Raji (cell line): Measurements from ENCODE around the gene GHDC.

Experiments used
- POLR2A ChIP-seq: IDR thresholded peaks from 2 replicates; pipeline ENCODE4 v1.6.1; 2011; ENCODE audit warnings: low read depth, low read length, control low read depth; ENCODE audit not compliant: insufficient read depth

GHDC gene

DNA sequence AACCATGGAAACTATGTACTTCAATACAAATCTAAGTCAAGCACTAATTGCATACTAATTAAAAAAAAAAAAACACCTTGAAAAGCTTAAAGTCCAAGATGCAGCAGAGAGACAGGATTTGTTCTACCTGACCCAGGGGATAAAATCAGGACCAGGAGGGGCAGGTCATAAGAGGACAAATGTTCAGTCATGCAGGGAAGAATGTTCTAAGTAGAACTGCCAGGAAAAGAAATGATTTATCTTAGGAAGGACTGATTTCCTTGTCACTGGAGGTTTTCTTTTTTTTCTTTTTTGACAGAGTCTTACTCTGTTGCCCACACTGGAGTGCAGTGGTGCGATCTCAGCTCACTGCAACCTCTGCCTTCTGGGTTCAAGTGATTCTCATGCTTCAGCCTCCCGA lies 9.1 kb upstream of the GHDC start:
- TF ChIP-seq POLR2A: no peak

DNA sequence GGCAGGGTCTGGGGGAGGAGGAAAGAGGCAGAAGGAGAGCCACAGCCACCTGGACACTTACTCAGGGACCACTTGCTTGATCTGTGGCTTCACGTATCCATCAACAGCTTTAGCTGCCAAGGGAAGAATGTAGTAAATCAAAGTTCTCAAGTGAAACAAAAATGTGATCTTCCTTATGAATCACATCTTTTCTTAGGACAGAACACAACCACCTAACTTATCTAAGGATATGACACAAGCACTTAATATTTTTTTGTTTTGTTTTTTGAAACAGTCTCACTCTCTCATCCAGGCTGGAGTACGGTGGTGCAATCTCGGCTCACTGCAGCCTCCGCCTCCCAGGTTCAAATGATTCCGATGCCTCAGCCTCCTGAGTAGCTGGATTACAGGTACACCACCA lies 8.4 kb upstream of the GHDC start:
- TF ChIP-seq POLR2A: no peak

DNA sequence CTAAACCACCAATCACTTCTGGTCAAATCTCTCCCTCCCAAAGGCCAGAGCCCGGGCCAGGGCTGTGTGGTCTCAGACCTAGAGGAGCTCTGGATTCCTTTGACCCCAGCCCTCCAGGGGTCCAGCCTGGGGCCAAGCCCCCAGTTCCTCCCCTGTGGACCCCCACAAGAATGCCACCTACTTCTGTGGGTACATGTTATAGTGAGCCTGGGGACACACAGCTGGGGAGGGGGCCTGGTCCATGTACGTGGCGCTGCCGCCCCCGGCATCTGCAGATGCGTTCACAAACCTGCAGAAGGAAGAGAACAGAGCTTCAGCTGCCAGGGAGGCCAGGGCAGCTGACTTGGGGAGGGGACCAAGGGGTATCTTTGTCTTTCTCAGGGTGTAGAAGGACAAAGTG lies 7.9 kb upstream of the GHDC start:
- TF ChIP-seq POLR2A: no peak

DNA sequence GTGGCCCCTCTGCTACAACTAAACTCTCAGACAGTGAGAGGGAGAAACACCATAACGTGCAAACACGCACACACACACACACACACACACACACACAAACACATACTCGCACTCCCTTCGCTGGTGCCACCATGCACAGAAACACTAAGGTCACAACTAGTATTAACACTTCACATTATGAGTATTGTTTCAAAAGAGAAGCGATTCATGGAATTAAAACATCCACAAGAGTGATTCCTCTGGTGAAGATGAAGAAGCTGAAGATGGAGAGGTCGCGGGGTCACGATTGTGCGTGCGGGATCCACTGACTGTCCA lies 7.1 kb upstream of the GHDC start:
- no peak for TF ChIP-seq POLR2A

DNA sequence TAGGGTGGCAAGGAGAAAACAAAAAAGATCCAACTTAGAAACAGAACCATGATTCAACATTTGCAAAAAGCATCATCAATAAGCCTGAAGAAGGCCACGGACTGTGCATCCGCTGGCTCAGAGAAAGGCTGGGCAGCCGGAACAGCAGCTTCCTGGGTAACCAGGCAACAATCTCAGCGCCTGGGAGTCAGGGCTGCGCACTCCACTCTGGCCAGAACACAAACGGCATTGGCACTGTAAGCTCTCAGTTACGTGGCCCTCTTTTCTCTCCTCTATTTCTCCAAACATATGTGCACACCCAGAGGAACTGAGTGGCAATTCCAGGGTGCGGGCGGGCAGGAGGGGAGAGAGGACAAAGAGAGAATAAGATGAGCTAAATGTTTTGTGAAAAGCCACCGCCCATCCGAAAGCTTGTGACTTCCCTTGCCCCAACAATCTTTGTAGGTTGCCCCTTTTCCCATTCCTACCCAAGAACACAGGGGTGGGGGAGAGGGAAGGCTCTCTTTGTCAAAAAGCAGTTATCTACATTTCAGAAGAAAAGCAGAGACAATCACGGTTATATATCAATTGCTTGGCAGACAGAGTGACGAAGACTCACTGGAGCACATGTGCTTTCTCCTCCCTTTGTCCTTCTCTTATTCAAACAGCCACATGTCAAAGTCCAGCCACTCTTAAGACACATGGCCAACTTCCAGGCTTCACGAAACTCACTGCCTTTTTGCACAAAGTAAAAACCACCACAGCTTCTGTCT lies 6.6 kb upstream of the GHDC start:
- TF ChIP-seq POLR2A: no peak

DNA sequence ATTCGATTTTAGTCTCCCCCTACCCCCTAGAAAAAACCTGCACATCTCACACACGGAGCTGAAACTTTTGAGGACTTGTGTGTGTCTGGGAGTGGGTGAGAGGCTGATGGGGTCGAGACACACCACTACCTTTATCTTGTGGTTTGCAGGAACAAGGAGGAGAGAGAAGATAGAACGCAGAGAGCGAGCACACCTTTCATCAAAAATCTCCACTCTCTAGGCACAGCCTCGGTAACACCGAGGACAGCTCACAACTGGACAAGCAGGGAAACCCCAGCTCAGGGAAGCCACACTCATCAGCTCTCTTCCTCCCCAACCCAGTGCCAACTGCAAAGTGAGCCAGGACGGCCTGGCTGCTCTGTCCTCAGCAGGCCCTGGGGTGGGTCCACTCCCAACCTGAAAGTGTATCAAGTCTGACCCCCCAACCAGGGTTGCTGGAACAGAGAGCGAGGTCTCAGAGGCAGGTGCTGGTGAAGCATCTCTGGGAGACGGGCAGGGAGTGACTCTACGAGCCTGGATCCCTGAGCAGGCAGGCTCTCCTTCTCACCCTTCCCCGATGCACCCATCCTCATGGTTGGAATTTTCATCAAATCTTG lies 5.2 kb upstream of the GHDC start:
- TF ChIP-seq POLR2A: no peak

DNA sequence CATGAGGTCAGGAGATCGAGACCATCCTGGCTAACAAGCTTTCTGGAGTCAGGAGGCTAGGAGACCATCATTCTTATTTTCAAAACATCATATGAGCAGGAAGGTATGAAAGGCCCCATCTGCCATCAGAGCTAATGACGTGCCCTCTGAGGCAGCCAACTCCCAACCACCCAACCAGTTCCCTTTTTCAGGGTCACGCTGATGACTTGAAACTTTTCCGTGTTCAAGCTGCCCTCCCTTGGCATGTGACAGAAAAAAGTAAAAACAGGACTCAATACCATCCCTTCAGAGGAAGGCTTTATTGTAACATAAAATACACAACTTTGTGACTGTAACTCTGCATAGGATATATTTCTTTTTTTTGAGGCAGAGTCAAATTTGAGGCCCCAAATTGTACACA lies 4.6 kb upstream of the GHDC start:
- TF ChIP-seq POLR2A: no peak

DNA sequence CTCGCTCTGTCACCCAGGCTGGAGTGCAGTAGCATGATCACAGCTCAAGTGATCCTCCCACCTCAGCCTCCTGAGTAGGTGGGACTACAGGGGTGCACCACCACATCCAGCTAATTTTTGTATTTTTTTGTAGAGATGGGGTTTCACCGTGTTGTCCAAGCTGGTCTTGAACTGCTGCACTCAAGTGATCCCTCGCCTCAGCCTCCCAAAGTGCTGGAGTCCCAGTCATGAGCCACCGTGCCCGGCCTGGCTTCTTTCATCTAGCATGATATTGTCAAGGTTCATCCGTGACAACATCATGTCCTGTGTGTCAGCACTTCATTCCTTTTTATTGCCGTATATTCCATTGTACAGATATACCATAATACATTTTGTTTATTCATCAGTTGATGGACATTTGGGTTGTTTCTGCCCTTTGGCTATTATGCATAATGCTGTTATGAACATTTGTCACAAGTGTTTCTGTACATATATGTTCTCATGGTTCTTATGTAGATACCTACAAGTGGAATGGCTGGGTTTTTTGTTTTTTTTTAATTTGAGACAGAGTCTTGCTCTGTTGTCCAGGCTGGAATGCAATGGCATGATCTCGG lies 3.4 kb upstream of the GHDC start:
- no peak for TF ChIP-seq POLR2A

DNA sequence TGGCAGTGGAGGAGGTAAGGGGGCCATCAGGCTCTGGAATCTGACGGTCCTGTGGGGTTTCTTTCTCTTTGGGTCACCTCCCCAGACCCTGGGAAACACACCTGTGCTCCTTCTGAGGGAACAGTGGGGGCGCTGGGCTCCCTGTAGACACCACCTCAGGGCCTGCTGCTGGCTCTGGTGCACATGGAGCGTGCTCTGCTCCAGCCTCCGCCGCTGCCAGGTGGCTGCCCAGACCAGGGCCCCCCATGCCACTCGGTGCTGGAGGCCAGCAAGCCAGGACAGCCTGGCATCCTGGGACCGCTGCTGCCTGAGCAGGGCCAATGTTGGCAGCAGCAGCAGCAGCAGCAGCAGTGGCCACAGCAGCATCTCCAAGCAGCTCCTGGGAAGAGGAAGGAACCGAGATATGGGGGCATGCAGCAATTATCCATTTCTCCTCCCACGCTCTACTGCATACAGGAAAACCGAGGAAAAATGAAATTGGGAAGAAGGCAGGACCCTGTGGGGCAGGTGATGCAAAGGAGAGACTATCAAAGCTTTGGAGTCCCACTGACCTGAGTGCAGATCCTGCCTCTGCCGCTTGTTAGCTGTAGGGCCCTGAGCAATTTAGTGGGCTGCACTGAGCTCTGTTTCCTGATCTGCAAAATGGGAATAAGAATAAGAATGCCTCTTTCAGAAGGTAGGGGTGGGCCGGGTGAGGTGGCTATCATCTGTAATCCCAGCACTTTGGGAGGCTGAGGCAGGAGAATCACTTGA lies 902 bp downstream of the GHDC start:
- TF ChIP-seq POLR2A: peak; percentile 12; the same call in 1 of the 2 replicates

DNA sequence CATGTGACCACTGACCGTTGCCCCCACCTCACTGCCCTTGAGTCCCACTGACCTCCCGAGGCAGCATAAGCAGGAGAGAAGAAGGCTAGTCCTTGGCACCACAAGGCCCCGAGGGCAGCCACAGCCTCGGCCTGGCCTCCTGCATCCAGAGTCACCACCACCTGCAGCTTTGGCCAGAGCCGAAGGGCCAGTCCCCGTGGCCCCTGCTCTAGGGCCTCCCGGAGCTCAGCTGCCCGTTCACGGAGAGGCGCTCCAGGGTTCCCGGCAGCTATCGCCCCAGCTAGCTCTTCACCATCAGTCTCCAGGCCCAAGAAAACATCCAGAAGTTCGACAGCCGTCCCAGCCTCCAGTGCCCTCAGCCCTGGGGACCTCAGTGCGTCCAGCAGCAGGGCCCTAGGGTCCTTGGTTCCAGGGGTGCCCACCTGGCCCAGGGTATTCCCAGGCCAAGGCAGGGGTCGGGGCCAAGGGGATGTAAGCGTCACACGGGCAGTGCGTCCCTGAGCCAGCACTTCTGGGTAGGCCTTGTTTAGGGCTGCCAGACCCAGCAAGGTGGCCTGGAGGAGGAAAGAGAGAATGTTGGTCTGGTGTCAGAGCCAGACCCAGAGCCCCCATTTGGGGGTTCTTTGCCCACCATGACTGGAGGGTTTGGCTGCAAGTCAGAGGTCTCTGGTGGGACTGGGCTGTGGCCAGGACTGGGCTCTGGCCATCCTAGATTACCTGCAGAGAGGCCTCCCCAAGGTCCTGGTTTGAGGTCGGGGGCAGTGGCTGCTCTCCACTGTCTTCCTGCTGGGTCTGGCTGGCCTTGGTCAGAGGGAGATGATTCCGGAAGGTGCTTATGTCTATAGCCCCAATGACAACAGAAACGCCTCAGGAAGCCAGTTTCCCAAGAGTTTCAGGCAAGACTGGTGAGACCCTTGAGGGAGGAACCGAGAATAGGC lies 1.8 kb downstream of the GHDC start:
- no peak for TF ChIP-seq POLR2A

DNA sequence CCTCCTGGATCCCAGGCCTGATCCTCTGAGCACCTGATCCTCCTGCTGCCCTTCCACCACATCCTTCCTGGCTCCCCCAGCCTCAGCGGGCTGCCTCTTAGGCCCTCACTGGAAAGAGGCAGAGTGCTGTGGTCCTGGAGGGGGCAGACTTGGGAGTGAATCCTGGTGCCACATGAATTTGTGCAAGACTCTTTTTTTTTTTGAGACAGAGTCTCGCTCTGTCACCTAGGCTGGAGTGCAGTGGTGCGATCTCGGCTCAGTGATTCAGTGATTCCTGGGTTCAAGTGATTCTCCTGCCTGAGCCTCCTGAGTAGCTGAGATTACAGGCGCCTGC lies 3.1 kb downstream of the GHDC start:
- no peak for TF ChIP-seq POLR2A

DNA sequence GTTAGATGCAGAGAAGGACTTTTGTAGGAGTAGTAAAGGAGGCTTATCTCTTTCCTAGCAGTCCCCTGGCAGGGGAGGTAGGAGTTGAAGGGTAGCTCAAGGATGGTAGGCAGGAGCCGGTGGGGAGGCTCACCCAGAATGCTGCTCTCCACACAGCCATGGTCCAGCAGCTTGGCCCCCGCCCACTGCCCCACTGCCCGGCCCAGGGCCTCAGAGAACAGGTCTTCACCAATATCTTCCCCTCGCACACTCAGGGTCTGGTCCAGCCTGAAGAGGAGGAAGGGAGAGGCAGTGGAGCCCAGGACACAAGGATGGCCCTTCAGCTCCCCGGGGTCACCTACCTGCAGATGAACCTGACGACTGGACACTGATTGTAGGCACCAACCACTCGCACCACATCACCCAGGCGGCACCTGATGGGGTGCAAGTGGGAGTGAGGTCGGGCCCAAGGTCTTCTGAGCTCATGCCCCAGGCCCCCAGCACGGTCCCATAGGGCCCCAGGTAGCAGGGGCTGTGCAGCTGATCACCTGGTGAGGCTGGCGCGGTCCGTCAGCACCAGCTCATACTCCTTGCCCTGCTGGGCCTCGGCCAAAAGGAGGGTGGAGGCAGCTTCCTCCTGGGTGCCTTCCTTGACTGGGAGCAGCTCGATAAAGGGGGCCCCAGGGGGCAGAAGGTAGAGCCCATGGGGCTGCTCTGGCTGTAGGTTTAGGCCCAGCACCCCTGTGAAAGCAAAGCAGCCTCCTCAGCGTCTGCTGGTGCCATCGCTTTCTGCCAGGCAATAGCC lies 3.6 kb downstream of the GHDC start:
- TF ChIP-seq POLR2A: no peak

DNA sequence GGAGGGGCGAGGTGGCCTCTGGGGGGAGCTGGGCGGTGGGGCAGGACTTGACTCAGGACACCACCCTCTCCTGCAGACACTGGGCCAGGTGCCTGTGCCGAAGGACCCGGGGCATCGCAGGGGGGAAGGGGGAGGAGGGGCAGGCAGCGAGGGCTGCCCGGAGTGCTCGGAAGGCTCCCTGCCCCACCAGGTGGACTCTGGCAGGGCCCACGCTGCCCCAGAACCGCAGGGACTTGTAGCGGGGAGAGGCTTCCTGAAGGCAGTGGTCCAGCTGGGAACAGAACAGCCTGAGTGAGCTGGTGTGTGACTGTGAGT lies 4.7 kb downstream of the GHDC start:
- no peak for TF ChIP-seq POLR2A
